Measurements from ENCODE around the gene SFXN5. TPM values are rescaled to one million over a fixed set of nuclear protein-coding genes. Genes with fewer than 3 reads are reported as not detected.

Gene SFXN5
- total and polyA plus RNA-seq, 2 of the 8 experiments (the other 6 are each of a cell fraction or from before 2014, with no cell fraction given) = 29.3 to 33.1 TPM

- no peak overlapping the region for H2BK20ac ChIP-seq (ENCODE audit: low read length)
- CTCF ChIA-PET (ENCODE audit: partially characterized antibody) = interaction anchor here (0.6 to 2.3 kb wide), 4 partner anchors 10 to 76 kb away, joined by 4 to 16 read pairs (median 7); no protein-coding TSS in a partner anchor
- no peak overlapping the region for H3K4ac ChIP-seq (replicated peaks; ENCODE audit: insufficient read length, low read depth, low read length)
- no peak overlapping the region for H2BK120ac ChIP-seq (replicated peaks; ENCODE audit: low read depth, low read length)
- TF ChIP-seq JUND (IDR thresholded peaks at IDR 0.05; ENCODE audit: low read length) (no peak), ZNF274 (IDR thresholded peaks at IDR 0.05; ENCODE audit: borderline replicate concordance, extremely low read depth, low read length) (no peak), GTF2F1 (IDR thresholded peaks at IDR 0.05; ENCODE audit: borderline replicate concordance, low read depth, low read length) (no peak), SIRT6 (IDR thresholded peaks at IDR 0.05; ENCODE audit: low read length) (no peak), CEBPB (IDR thresholded peaks at IDR 0.05; ENCODE audit: low read depth, low read length) (no peak), NRF1 (IDR thresholded peaks at IDR 0.05; ENCODE audit: low read depth, low read length) (no peak), ASH2L (IDR thresholded peaks at IDR 0.05; ENCODE audit: low read length) (no peak)
- no peaks in the 10 kb centered on the region for H3K36me3 ChIP-seq (ENCODE audit: control insufficient read depth in 2 of 4, insufficient read depth in 4 of 4, low read length in 3 of 4)
- H4K5ac ChIP-seq (ENCODE audit: insufficient read length, low read depth, low read length) = no peak overlapping the region
- no peak overlapping the region for H3K9ac ChIP-seq (replicated peaks in 1 of 4; ENCODE audit: extremely low read depth in 1 of 4, low read depth in 3 of 4, low read length in 3 of 4)
- no peaks in the 10 kb centered on the region for H3K23me2 ChIP-seq (ENCODE audit: low read depth, low read length)
- DNase-seq (ENCODE audit: low read depth in 1 of 2, low spot score in 2 of 2) = no peak
- H4K8ac ChIP-seq (ENCODE audit: extremely low read depth, insufficient read depth, low read length) = no peak overlapping the region
- H2AK5ac ChIP-seq (ENCODE audit: low read depth, low read length) = no peak overlapping the region
- no peak overlapping the region for H2AFZ ChIP-seq (ENCODE audit: low read length)
- no peaks in the 10 kb centered on the region for H3K9me3 ChIP-seq (ENCODE audit: insufficient read depth in 2 of 2, low read depth in 1 of 2, low read length in 1 of 2)
- H4K20me1 ChIP-seq (replicated peaks in 1 of 2; ENCODE audit: control insufficient read depth in 1 of 2, insufficient read depth in 2 of 2, low read length in 2 of 2) = peaks cover 4 to 14% of the 10 kb centered on the region in 2 experiments
- no peak overlapping the region for H3K27ac ChIP-seq (ENCODE audit: low read depth, low read length)
- H3K23ac ChIP-seq (ENCODE audit: insufficient read length) = no peak overlapping the region
- no peak overlapping the region for H2BK15ac ChIP-seq (ENCODE audit: low read length)
- no peak overlapping the region for H4K91ac ChIP-seq (replicated peaks; ENCODE audit: insufficient read length, low read length)
- no peak overlapping the region for H3K4me3 ChIP-seq (ENCODE audit: extremely low read depth in 1 of 4, insufficient read depth in 2 of 4, low read depth in 3 of 4, low read length in 4 of 4)
- H3K27me3 ChIP-seq (replicated peaks in 1 of 4; ENCODE audit: control insufficient read depth in 3 of 4, extremely low read depth in 1 of 4, insufficient read depth in 3 of 4, low read length in 3 of 4) = no peaks in the 10 kb centered on the region
- no peaks in the 10 kb centered on the region; a peak in 1 of 4 replicates for H3K79me2 ChIP-seq (ENCODE audit: control insufficient read depth in 1 of 2, insufficient read depth in 2 of 2, low read length in 2 of 2)
- no peak for FAIRE-seq
- peaks cover 4 to 11% (median 9%) of the 10 kb centered on the region in 4 experiments; a peak in 5 of 7 replicates for H3K4me1 ChIP-seq (replicated peaks in 1 of 4; ENCODE audit: control insufficient read depth in 3 of 4, insufficient read depth in 4 of 4, low read length in 3 of 4)
- H2BK5ac ChIP-seq (ENCODE audit: low read depth, low read length) = no peak overlapping the region
- no peak overlapping the region for H3K14ac ChIP-seq (ENCODE audit: insufficient read length)
- peaks cover 11% of the 10 kb centered on the region for H3K79me1 ChIP-seq (ENCODE audit: low read depth, low read length)
- no peak overlapping the region for H3K4me2 ChIP-seq (ENCODE audit: insufficient read depth in 1 of 2, low read depth in 2 of 2, low read length in 2 of 2)
- H3K18ac ChIP-seq (ENCODE audit: extremely low read depth, low read length) = no peak overlapping the region
- WGBS, 2 experiments (ENCODE audit: extremely low coverage in 1 of 2, insufficient coverage in 1 of 2, insufficient read length in 1 of 2, insufficient replicate concordance in 2 of 2, low coverage in 1 of 2, low lambda C conversion rate in 2 of 2, missing lambda C conversion rate in 1 of 2) = 89% methylated on average over 4 of the region's 4 CpGs; no CpG with 5 or more reads in 1 of the 2 experiments
- H3K56ac ChIP-seq (replicated peaks; ENCODE audit: insufficient read length, low read depth, low read length) = no peak overlapping the region
- POLR2A ChIA-PET (ENCODE audit: partially characterized antibody) = no interaction called here
- no peak overlapping the region for H2BK12ac ChIP-seq (ENCODE audit: low read depth, low read length)
These were observed 29.4 kb upstream of the SFXN5 start for GRCh38 chr2:73100956-73101355.
